ENCODE results near the gene TTC38. TPM values are rescaled to one million over a fixed set of nuclear protein-coding genes. Genes with fewer than 3 reads are reported as not detected.
A peak's percentile ranks its signal among the peaks of the same experiment; 100 is the strongest.

The TTC38 gene
- total RNA-seq, 1 donor from 2014 or later: 47.3 TPM

- Mint-ChIP-seq H3K27ac (no peak overlapping the region), H3K27me3 (no peaks in the 10 kb centered on the region), H3K36me3 (ENCODE audit: insufficient read depth) (peaks cover 6% of the 10 kb centered on the region), H3K9me3 (ENCODE audit: low read depth) (no peaks in the 10 kb centered on the region), H3K4me1 (ENCODE audit: low read depth) (peaks cover 12% of the 10 kb centered on the region), H3K4me3 (ENCODE audit: low read depth) (no peak overlapping the region)
- DNase-seq (ENCODE audit: low spot score, unreplicated experiment): no peak
- TF ChIP-seq CTCF (IDR thresholded peaks at IDR 0.05; ENCODE audit: unreplicated experiment): no peak
Observed at GRCh38 chr22:46240506-46240905, 27.3 kb upstream of the TTC38 start.

GRCh38 chr22:46240907-46241306 lies 26.9 kb upstream of the TTC38 start:
- Mint-ChIP-seq H3K36me3 (ENCODE audit: insufficient read depth) (peaks cover 6% of the 10 kb centered on the region), H3K4me1 (ENCODE audit: low read depth) (peaks cover 12% of the 10 kb centered on the region), H3K4me3 (ENCODE audit: low read depth) (no peak overlapping the region), H3K27me3 (no peaks in the 10 kb centered on the region), H3K9me3 (ENCODE audit: low read depth) (no peaks in the 10 kb centered on the region), H3K27ac (peak overlapping the region; percentile 78)
- no peak for TF ChIP-seq CTCF (IDR thresholded peaks at IDR 0.05; ENCODE audit: unreplicated experiment)
- no peak for DNase-seq (ENCODE audit: low spot score, unreplicated experiment)

GRCh38 chr22:46241396-46242007 lies 26.3 kb upstream of the TTC38 start:
- Mint-ChIP-seq H3K27me3 (no peaks in the 10 kb centered on the region), H3K36me3 (ENCODE audit: insufficient read depth) (peaks cover 5% of the 10 kb centered on the region), H3K4me1 (ENCODE audit: low read depth) (peaks cover 12% of the 10 kb centered on the region), H3K4me3 (ENCODE audit: low read depth) (no peak overlapping the region), H3K9me3 (ENCODE audit: low read depth) (no peaks in the 10 kb centered on the region), H3K27ac (no peak overlapping the region)
- no peak for TF ChIP-seq CTCF (IDR thresholded peaks at IDR 0.05; ENCODE audit: unreplicated experiment)
- no peak for DNase-seq (ENCODE audit: low spot score, unreplicated experiment)

- Mint-ChIP-seq H3K4me3 (ENCODE audit: low read depth) (no peak overlapping the region), H3K9me3 (ENCODE audit: low read depth) (no peaks in the 10 kb centered on the region), H3K36me3 (ENCODE audit: insufficient read depth) (peaks cover 5% of the 10 kb centered on the region), H3K27ac (no peak overlapping the region), H3K27me3 (no peaks in the 10 kb centered on the region), H3K4me1 (ENCODE audit: low read depth) (peaks cover 12% of the 10 kb centered on the region)
- no peak for DNase-seq (ENCODE audit: low spot score, unreplicated experiment)
- no peak for TF ChIP-seq CTCF (IDR thresholded peaks at IDR 0.05; ENCODE audit: unreplicated experiment)
Observed at GRCh38 chr22:46242076-46242475, 25.7 kb upstream of the TTC38 start.

- Mint-ChIP-seq H3K36me3 (ENCODE audit: insufficient read depth) (no peaks in the 10 kb centered on the region), H3K9me3 (ENCODE audit: low read depth) (no peaks in the 10 kb centered on the region), H3K27me3 (no peaks in the 10 kb centered on the region), H3K4me3 (ENCODE audit: low read depth) (no peak overlapping the region), H3K4me1 (ENCODE audit: low read depth) (peaks cover 16% of the 10 kb centered on the region), H3K27ac (no peak overlapping the region)
- TF ChIP-seq CTCF (IDR thresholded peaks at IDR 0.05; ENCODE audit: unreplicated experiment): no peak
- no peak for DNase-seq (ENCODE audit: low spot score, unreplicated experiment)
Observed at GRCh38 chr22:46244771-46245170, 23.0 kb upstream of the TTC38 start.

All from progenitor cell of endocrine pancreas (in vitro differentiated cells).